Stimulated activated CD4-positive, alpha-beta T cell treated with anti-CD3 and anti-CD28 coated beads, Interleukin-1b, Interleukin-23, amount 100 ng/mL, for 24 hours (primary cell): Measurements from ENCODE around the gene CPM.

Source experiments
- DNase-seq, 4 experiments: peaks; one replicate each; pipeline ENCODE4 v3.0.0-alpha.2; 2020; ENCODE audit warnings: low read depth in 4 of 4, low spot score in 1 of 4

The CPM gene

DNA sequence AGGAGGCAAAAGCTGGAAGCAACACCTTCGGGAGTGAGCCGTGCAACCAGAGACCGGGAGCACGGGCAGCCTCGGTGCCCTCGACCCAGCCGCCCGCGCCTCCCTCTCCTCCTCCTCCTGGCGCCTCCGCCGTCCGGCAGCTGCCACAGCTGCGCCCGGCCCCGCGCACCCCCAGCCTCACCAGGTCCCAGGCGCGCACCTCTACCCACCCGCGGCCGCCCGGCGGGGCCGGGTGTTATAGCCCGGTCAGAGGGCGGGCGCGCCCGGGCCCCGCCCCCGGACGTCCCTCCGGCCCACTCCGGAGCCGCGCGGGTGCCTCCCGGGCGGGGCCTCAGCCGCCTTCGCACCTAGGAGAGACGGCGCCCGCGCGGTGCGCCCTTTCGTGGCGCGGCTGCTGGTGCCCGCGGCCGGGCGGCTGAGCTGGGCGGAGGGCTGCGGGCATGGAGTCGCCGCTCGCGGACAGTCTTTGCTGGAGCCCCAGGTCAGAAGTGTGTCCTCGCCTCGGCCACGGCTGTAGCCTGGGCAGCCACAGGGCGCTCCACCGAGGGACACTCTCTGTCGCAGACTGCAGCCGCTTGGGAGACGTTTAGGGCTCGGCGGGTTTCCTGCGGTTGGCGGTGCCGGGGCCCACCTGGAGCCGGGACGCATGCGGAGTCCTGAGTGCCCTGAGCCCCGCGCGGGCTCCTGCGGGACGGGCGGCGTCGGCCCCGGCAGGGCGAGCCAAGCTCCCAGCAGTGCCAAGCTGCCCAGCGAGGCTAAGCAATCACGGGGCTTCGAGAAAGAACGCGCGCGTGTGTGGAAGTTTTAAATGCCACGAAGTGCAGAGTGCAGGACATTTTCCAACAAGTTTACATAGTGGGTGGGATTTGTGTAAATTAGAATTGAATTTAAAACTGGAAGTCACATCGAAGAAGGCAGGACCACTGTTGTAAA, at the start of gene CPM:
TSS of gene CPM (minus strand) at position 211 of the 933 bp plus-strand sequence. CDS start 334 bp downstream, outside the sequence.
- peak; percentile 35 to 69 (median 56) for DNase-seq

DNA sequence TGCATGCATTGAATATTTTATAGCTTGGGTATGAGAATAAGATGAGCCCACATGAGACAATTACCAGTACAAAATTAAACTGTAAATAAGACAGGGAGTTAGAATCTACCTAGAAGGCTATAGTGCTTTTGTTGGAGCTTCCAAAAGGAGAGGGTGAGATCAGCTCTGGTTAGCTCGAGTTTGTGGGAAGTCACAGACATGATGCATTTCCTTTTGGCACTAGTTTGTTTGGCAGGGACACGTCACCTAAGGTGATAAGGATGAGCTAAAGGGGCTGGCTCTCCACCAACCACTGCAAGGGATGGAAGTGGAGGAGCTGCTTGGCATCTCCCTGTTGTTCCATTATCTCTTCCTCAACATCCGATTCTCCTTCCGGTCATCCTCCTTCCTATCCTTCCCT, 48.5 kb upstream of the CPM start:
- DNase-seq: no peak

DNA sequence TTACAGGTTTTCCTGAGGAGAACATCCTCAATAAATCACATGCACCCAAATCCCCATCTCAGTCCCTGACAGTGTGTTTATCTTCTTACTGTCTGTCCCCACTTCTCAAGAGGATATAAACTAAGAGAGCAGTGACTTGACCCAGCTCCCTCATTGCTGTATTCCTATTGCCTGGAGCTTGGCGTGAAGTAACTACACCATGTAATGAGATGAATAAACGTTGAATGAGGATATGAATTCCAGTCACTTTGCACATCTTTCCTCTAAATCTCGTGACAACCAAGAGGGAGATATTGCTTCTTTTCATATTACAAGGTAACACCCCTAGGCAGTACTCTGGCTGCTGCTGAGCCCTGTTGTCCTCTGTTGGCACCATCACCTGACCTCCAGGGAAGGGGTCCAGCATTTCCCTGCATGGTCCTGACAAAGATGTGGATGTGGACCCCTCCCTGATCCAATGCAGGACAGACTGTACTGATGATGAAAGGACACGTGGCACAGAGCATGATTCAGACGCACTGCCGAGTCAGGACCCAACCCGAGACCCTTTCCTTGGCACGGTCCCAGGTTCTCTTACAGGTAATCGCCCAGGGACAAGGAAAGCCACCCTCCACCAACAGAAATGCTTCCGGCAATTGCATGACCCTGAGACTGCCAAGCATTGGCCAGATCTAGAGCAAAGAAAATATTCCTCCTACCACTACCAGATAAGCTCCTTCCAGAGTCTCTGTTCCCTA, 47.7 kb upstream of the CPM start:
- DNase-seq: no peak

DNA sequence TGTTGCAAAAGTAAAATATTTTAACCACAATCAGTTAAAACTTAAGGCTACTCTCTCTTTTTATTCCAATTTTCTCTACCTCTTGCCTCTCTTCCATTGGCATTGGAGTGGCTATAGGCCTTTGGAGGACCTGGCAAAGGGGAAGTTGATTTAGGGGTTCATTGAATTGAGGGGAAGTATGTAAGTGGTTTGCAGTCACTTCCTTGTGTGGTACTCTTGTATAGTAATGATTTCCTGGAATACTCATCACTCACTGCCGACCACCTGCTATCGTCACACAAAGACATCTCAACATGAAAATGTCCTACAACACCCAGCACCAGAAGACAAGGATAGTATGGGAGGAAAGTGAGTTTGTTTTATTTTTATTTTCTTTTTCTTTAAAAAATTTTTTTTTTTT, 45.7 kb upstream of the CPM start:
- no peak for DNase-seq

DNA sequence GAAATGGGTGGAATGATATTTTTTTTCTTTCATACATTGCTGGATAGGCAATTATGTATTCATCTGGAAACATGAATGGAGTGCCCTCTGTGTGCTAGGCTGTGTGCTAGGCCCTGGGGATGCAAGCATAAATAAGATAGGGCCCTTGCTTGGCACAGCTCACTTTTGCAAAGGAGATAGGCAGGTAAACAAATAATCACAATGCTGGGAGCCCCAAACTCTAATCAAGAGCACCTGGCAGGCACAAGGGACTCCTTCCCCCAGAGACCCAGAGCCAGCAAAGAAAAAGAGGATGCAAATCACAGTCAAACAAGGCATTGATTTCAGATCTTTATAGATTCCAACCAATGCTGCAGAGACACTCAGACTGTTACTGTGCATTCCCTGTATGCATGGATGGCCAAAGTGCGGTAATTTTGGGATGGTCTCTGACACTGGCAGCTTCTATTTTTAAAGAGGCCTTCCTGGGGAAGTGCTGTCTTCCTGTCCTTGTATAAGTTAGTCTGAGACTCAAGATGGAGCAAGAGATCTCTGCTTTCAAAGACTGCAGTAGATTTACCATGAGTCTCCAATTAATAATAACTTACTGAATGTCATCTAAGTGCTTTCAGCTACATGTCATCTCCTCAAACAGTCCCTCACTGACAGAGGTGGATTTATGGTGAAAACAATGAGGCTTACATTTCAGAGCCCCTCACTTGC, 45.1 kb upstream of the CPM start:
- DNase-seq: no peak

DNA sequence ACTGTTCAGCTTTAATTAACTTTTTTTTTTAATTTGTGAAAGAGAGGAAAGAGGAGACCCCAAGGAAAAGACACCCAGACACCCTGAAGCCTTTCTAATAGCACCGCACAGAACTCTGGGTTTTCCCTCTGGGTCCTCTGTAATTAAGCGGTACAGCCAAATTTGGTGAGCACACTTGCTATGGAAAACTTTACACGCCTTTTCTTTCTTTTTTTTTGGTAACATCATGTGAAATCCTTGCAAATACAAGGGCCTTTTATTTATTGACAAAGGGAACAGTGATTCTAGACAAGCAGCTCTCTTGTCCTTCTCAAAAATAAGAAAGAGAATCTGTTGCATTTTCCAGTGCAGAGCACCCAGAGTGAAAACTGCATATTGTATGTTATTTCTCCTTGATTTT, 44.4 kb upstream of the CPM start:
- DNase-seq: no peak

DNA sequence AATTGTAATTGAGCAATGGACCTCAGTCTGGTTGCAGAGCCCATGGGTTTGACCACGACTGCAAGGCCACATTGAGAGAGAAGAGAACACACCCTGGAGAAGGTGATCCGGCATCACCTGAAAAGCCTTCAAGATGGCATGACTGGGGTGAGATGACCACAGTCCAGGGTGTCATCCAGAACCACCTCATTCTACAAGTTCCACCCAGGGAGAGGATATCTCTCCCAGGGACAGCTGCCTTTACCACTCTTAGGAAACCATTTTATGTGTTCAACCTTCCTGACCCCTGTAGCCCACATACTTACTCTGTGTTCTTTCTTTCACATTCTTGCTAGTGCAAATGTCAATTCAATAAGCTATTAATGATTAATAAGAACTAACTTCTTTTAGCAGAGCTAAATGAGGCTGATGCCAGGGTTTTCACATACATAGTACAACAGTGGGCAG, 43.4 kb upstream of the CPM start:
- no peak for DNase-seq

DNA sequence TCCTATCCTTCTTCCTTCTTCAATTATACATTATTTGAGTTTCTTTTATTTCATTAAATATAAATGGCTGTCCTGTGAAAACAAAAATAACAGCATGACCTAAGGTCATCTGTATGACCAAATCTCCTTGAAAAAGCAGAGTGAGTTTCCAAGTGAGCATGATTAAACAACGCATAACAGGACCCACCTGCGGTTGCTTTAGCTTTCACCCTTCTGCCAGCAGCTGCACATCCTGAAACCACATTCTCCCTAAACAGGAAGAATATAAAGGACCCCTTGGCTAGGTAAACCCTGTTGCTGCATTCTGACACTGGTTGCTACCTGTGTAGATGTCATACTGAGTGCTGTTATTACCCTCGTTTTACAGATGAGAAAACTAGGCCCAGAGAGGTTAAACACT, 42.8 kb upstream of the CPM start:
- no peak for DNase-seq

DNA sequence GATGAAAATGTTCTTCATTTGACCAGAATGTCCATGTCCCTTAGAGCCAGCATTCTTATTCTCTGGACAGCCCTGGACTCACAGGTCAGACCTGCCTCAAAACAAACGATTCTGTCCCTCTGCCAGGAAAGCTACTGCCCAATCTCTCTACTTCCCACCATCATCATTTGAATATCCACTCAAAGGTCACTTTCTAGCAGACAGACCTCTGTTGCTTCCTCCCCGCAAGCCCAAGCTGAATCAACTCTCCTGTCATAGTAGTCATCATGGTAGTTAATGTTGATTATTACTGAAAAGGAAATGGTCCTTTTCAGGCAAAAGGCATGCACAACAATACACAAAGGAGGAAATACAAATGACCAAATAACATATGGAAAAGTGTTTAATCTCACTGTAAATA, 39.6 kb upstream of the CPM start:
- no peak for DNase-seq

DNA sequence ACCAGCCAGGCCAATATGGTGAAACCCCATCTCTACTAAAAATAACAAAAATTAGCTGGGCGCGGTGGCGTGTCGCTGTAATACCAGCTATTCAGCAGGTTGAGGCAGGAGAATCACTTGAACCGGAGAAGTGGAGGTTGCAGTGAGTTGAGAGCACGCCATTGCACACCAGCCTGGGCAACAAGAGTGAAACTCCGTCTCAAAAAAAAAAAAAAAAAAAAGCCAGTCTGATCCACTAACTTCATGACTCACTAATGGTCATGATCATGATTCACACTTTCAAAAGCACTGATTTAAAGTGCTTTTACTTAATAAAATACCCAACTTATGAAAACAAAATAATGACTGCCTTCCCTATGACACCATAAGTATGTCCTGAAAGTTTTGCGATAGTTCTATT, 38.4 kb upstream of the CPM start:
- DNase-seq: no peak

DNA sequence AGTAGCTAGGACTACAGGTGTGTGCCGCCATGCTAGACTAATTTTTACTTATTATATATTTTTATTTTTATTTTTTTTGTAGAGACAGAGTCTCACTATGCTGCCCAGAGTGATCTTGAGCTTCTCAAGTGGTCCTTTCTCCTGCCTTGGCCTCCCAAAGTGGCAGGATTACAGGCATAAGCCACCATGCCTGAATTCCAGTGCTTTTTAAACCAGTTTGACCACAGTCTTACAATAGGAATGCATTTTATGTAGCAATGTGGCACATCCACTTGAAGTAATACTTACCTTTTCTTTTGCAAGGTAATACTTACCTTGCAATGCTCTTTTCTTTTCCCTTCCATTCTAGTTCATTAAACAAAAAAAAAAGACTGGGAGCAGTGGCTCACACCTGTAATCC, 38.0 kb upstream of the CPM start:
- DNase-seq: no peak

DNA sequence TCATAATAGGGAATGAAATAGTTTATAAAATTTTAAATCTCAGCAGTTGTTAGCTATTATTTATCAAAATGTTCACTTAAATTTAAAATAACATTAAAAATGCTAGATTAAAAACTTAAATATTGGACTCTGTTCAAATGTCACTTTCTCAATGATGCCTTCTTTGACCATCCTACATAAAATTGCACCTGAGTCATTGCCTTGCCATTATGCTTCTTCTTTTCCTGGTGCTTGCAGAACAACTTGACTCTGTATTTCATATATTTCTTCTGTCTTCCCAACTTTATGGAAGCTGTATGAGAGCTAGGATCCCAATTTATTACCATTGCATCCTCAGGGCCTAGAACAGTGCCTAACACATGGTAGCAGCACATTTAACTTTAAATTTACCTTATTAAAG, 37.3 kb upstream of the CPM start:
- no peak for DNase-seq

DNA sequence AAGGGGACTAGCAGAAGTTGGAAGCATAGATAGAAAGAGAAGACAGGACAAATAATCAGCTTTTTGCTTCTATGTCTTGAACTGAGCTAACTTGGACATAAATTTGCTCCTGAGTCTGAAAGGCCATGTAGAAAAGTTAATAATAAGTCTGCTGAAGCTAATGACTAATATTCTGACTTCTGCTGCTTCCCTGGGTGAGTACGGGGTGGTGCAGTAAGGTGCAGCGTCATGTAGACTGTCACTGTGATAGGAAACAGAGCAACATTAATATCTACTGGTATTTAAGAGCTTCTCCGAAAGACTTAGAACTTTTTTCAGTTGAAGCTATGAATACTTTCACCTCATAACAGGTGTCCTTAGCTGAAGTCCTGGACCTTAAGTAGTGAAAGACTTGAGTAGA, 34.1 kb upstream of the CPM start:
- DNase-seq: no peak

DNA sequence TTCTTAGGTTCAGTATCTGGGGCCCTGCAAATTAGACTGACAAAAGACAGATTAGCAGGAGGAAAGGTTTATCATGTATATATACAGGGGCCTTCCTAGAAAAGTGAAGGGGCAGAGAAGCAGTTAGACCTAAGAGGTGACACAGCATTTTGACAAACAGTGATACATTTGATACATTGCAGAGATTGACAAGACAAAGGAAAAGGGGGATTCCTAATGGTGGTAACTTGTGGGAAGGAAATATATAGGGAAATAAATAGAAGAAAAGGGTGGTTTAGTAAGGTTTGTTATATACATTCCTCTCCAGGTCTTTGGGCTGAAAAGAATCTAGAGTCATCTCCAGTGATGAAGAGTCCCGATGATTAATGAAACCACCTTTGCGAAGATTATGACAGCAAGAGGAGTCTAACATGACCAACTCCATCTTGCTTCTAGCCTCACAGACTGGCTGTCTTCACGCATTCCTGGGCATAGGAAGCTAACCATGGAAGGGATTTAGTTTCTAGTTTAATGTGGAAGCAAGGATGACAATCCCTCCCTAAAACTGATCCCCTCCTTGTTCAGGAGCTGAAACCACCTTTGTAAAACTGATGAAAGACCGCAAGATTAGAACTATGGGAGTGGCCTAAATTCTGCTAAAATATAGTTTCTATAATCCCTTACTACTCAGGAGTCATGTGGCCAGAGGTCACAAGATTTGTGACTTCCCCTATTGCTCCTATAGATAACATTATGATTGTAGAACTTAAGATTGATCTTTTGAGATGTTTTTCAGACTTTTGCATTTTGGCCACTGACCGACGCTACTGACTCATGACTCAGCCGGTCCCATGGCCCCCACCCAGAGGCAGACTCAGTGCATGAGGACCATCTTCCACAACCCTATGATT, 31.1 kb upstream of the CPM start:
- no peak for DNase-seq

DNA sequence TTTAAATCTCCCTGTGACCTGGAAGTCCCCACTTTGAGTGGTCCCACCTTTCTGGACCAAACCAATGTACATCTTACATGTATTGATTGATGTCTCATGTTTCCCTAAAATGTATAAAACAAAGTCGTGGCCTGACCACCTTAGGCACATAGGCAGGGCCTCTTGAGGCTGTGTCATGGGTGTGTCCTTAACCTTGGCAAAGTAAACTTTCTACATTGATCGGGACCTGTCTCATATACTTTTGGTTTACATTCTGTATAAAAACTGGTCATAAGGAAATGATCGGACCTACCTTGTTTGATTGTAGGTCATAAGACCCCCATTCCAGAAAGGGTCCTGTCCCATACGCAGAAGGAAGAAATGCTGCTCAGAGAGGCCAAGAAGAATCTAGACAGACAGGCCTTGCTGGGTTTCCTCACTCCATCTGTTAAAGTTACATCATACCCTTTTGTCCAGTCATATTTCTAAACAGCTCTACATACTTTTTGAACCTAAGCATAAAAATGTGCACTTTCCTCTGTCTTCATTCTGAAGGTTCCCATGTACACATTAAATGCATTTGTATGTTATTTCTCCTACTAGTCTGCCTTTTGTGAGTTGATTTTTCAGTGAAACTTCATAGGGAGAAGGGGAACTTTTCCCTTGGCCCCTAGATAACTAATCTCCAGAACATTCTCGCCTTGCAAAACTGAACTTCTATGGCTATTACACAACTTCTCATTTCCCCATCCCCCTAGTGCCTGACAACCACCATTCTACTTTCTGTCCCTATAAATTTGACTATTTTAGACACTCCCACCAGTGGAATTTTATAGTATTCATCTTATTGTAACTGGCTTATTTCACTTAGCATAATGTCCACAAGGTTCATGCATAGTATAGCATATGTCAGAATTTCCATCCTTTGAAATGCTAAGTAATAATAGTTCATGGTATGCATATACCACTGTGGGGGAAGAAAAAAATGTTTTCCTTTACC, 30.2 kb upstream of the CPM start:
- DNase-seq: no peak

DNA sequence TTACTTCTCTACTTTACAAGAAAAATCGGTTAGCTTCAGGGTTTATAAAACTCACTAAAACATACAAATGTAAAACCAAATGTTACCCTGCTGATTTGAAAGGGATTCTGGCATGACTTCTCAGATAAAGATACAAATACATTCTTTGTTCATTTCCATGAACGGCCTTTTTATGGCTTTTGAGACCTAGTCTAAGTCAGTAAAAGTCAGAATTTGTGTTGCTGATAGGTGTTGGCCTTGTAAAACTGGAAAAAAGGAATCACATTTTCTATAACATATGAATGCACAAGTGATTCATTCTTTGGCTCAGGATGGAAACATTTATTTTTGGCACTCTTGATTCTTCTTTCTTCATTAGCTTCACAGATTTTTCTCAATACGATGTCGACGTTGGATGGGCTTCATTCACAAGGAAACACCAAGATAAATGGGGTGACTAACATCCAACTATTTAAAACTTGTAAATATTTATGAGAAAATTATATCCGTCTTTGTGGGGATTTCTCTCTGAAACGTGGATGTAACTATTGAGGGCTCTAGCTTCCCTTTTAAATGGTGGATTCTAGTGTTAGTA, 27.0 kb upstream of the CPM start:
- no peak for DNase-seq

DNA sequence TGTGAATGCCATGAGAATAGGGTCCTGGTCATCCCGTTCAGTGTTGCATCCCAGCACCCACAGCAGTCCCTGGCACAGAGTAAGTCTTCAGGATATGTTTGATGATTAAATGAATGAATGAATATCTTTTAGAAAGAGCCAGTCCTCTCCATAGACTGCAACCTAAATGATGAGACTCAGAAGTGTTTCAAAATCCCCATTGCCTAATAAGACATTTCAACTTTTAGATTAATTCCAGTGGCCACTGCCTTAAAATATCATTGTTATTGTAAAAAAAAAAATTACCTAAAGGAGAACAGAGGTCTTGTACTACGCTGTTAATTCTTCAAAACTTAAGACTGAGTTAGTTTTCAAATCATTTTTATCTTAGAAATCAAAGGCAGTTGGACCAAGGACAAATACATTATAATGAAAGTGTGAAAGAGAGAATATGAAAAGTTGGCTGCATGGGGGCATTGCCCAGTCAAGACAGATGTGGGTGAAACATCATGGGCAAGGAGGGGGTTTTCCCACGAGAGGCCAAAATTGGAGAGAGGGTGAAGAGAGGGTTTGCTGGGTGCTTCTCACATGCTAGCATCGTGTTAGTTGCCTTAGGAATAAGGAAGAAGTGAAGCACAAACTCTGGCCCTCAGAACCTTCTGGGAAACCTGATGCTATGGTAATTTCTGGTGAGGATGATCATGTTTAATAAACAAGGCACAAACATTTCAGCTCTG, 26.3 kb upstream of the CPM start:
- no peak for DNase-seq

DNA sequence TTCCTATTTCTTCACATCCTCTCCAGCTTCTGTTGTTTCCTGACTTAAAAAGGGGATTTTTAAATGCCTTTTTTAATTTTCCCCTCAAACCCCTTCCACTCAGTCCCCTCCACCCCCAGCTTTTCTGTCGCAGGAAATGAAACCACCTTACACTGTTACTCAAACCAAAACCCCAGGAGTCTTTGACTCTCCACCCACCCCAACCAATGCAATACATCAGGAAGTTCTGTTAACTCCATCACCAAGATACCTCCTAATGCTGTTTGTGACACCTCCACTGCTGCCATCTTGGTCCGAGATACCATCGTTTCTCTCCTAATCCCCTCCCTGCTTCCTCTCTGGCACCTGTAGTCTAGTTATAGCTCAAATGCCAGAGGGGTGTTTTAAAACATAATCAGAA, 25.4 kb upstream of the CPM start:
- DNase-seq: peak in 3 of 4 experiments; percentile 7 to 45 (median 15)

DNA sequence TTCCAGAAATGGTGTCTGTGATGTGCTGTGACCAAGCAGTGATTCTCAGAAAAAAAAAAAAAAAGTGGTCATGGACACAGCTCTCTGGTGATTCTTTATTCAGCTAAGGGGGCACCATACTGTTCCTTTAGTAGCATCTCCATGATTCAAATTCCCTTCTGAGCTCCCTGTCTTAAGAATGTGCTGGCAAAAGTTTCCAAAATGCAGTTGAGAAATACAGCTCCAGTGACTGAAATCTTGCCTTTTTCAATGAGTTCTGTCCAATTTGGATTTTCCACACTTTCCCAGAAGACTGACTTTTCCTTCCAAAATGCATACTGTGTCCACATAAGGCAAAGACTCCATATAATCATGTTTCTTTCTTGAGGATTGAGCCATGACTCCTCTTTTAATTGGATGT, 24.3 kb upstream of the CPM start:
- no peak for DNase-seq
